SK-N-MC (cell line): ENCODE measurements around the gene TMPRSS9.

Experiments
- DNase-seq: peaks from one replicate; pipeline ENCODE4 v3.0.0-alpha.2; 2011; ENCODE audit warnings: low read depth, low spot score
- H3K27ac ChIP-seq: fragments of 200-600 bp; sonication (generic); 2 replicates; pipeline ENCODE4 v1.5.1; 2016; ENCODE audit warnings: mixed run types
- H3K36me3 ChIP-seq: fragments of 200-600 bp; sonication (generic); 2 replicates; pipeline ENCODE4 v1.6.1; 2017; ENCODE audit warnings: antibody characterized with exemption, low read length, mixed read lengths; ENCODE audit not compliant: insufficient read depth
- H3K4me3 ChIP-seq: fragments of 200-600 bp; sonication (generic); 2 replicates; pipeline ENCODE4 v1.5.1; 2016
- H3K9ac ChIP-seq: fragments of 200-600 bp; sonication (generic); 2 replicates; pipeline ENCODE4 v1.8.0; 2017; ENCODE audit warnings: mixed run types, mixed read lengths; ENCODE audit not compliant: insufficient read length
- H3K9me3 ChIP-seq: fragments of 200-600 bp; sonication (generic); 2 replicates; pipeline ENCODE4 v1.6.1; 2017; ENCODE audit warnings: low read depth, mild to moderate bottlenecking, antibody characterized with exemption, low read length, moderate library complexity, mixed read lengths
- EZH2 ChIP-seq: fragments of 200-600 bp; sonication (generic); IDR thresholded peaks from one replicate; pipeline ENCODE4 v1.6.1; 2017; ENCODE audit warnings: antibody characterized with exemption
- FOXP2 ChIP-seq: optimal IDR thresholded peaks from 2 replicates; pipeline ENCODE3; 2011; ENCODE audit warnings: mild to moderate bottlenecking, moderate library complexity; ENCODE audit not compliant: insufficient read depth; ENCODE audit errors: extremely low read length, control extremely low read depth
- POLR2AphosphoS5 ChIP-seq: IDR thresholded peaks from 2 replicates; pipeline ENCODE4 v1.6.1; 2012; ENCODE audit warnings: mild to moderate bottlenecking, low read depth, low read length, borderline replicate concordance

The TMPRSS9 gene

DNA sequence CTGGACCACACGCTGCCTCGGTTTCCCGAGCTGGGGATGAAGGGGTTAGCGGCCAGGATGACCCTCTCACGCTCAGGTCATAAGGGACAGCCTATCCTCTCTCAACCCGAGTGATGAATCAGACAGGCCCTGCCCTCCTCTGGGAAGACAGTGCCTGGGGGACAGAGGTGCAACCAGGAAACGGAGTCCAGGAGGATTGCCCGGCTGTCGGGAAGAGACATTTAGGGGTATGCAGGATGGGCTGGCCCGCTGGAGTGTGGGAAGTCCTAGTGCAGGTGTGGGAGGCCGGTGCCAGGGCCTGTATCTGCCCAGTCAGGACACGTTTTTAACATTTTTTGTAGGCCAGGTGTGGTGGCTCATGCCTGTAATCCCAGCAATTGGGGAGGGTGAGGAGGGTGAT lies 40.0 kb upstream of the TMPRSS9 start:
- H3K36me3 ChIP-seq: peaks cover 10% of the 10 kb centered on the region; the same call in 1 of the 2 replicates

DNA sequence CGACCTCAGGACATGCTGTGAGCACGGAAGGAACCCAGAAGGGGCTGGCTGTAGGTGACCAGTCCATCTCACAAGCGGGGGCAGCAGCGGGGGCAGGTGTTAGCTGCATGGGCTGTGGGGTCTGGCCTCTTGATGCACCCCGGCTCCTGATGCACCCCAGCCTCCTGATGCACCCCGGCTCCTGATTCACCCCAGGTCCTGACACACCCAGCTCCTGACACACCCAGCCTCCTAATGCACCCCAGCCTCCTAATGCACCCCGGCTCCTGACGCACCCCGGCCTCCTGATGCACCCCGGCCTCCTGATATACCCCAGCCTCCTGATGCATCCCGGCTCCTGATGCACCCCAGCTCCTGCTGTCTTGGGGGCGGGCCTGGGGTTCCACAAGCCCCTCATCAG lies 39.1 kb upstream of the TMPRSS9 start:
- Histone ChIP-seq H3K9ac (no peak overlapping the region), H3K36me3 (peaks cover 13% of the 10 kb centered on the region; the same call in 1 of the 2 replicates), H3K4me3 (no peak overlapping the region), H3K27ac (no peak overlapping the region), H3K9me3 (no peaks in the 10 kb centered on the region)
- TF ChIP-seq EZH2 (no peak), POLR2AphosphoS5 (no peak), FOXP2 (no peak)
- no peak for DNase-seq

More for the DNA sequence above, 40.0 kb upstream of the TMPRSS9 start:
- no peaks in the 10 kb centered on the region for H3K9me3 ChIP-seq
- H3K9ac ChIP-seq: no peak overlapping the region
- TF ChIP-seq POLR2AphosphoS5 (no peak), EZH2 (no peak), FOXP2 (no peak)
- no peak for DNase-seq
- no peak overlapping the region for H3K4me3 ChIP-seq
- no peak overlapping the region for H3K27ac ChIP-seq

DNA sequence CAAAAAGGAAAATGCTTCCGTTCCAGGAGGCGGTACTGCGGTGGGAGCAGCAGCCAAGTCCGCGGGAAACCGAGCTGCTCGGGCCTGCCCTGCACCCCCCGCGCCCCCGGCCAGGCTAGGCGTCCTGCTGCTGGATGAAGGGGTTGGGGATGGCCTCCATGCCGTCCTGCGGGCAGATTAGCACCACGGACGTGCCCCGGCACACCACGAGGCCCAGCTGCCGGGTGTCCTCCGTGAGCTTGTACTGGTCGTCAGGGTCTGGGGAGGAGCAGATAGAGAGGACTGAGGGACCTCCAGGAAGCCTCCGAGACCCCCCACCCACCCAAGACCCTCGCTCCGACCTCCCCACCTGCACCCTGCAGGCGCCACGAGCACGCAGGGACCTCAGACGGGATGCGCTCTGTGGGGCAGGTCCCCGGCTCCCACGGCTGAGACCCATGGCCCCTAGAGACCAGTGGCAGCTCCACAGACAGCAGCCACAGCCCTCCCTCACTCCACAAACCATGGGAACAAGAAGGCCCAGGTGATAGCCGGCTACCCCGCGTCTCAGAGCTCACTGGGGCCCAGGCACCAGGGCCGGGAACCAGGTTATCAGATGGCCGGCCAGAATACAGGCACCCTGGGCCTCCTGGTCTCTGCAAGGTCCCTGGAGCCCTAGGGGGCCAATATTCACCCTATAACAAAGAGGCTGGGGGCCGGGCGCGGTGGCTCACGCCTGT lies 38.3 kb upstream of the TMPRSS9 start:
- TF ChIP-seq FOXP2 (no peak), EZH2 (no peak), POLR2AphosphoS5 (no peak)
- no peak overlapping the region for H3K27ac ChIP-seq
- no peak overlapping the region for H3K9ac ChIP-seq
- H3K9me3 ChIP-seq: no peaks in the 10 kb centered on the region
- no peak overlapping the region for H3K4me3 ChIP-seq
- peaks cover 16% of the 10 kb centered on the region; the same call in 1 of the 2 replicates for H3K36me3 ChIP-seq
- DNase-seq: no peak

DNA sequence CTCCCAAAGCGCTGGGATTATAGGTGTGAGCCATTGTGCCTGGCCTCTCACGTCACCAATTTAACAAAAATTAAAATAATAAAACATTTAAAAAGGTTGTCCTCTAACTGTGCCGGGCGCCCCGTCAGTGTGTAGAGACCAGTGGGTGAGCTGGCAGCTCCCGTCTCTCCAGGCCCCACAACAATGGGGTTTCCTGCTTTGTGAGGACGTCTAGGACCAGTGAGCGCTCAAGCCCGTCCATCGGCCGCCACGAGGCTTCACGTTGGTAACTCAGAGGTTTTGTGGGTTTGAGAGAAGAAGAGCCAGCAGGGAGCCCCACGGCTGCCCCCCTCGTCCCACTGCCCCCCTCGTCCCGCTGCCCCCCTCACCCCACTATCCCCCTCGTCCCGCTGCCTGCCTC lies 36.4 kb upstream of the TMPRSS9 start:
- Histone ChIP-seq H3K9ac (no peak overlapping the region), H3K36me3 (peaks cover 19% of the 10 kb centered on the region; the same call in 1 of the 2 replicates), H3K9me3 (no peaks in the 10 kb centered on the region), H3K4me3 (no peak overlapping the region), H3K27ac (no peak overlapping the region)
- no peak for DNase-seq
- TF ChIP-seq POLR2AphosphoS5: no peak
- no peak for TF ChIP-seq EZH2
- TF ChIP-seq FOXP2: no peak

DNA sequence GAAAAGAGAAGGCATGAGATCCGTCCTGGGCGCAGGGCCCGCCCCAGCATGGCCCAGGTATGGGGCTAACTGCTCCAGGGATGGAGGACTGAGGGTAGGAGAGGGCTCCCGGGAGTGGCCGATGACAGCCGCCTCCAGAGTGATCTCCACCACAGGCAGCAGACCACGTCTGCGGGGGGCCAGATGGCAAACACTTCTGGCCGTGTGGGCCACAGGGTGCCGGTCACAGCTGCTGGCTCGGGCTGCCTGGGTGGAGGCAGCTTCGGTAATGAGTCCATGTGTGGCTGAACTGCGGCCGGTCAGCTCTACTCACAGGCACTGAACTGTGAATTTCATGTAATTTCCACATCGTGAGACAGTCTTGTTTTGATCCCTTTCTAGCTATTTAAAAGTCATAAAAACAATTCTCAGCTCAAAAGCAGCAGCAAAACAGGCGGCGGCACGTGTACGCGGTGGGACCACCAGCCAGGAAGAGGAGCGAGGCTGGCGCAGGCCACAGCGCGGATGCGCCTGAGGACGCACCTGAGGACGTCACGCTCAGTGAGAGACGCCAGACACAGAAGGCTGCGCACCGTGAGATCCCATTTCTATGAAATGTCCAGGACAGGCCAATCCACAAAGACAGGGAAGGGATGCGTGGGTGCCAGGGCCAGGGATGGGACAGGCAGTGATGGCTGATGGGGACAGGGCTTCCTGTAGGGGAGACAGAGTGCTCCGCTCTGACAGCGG lies 35.7 kb upstream of the TMPRSS9 start:
- TF ChIP-seq FOXP2: no peak
- TF ChIP-seq EZH2: no peak
- TF ChIP-seq POLR2AphosphoS5: no peak
- Histone ChIP-seq H3K4me3 (no peak overlapping the region), H3K9me3 (no peaks in the 10 kb centered on the region), H3K36me3 (peaks cover 19% of the 10 kb centered on the region; the same call in 1 of the 2 replicates), H3K27ac (no peak overlapping the region), H3K9ac (no peak overlapping the region)
- DNase-seq: no peak

DNA sequence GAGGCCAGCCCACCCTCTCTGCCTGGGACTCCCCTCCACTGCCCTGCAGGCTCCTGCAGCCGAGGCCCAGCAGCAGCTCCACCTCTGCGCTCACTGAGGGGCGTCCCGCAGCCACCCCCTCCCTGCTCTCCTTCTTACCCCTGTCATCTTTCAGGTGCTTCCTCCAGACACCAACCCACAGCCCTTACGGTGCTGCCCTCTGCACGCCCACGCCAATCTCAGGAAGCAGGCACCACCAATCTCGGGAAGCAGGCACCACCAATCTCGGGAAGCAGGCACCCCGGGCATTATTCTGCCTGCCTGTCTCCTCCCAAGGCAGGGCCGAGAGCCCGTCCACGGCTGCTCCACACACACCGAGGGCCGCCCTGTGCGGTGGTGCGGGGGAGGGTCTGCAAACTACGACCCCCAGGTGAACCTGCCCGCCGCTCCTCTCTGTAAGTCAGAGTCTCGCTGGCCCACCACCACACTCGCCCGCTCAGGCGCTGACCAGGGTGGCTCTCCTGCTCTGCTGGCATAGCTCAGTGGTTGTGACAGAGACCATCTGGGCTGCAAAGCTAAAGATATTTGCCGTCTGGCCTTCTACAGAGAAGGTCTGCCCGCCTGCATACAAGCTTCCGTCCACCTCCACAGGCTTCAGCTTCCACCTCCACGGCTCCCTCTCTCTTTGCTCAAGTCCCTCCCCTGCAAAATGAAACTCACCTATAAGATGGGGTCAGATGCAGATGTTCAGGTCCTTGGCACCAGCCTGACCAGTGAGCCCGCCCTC lies 34.6 kb upstream of the TMPRSS9 start:
- no peak for TF ChIP-seq EZH2
- TF ChIP-seq FOXP2: no peak
- TF ChIP-seq POLR2AphosphoS5: no peak
- Histone ChIP-seq H3K9ac (no peak overlapping the region), H3K4me3 (no peak overlapping the region), H3K36me3 (peaks cover 19% of the 10 kb centered on the region; the same call in 1 of the 2 replicates), H3K9me3 (no peaks in the 10 kb centered on the region), H3K27ac (no peak overlapping the region)
- DNase-seq: no peak

DNA sequence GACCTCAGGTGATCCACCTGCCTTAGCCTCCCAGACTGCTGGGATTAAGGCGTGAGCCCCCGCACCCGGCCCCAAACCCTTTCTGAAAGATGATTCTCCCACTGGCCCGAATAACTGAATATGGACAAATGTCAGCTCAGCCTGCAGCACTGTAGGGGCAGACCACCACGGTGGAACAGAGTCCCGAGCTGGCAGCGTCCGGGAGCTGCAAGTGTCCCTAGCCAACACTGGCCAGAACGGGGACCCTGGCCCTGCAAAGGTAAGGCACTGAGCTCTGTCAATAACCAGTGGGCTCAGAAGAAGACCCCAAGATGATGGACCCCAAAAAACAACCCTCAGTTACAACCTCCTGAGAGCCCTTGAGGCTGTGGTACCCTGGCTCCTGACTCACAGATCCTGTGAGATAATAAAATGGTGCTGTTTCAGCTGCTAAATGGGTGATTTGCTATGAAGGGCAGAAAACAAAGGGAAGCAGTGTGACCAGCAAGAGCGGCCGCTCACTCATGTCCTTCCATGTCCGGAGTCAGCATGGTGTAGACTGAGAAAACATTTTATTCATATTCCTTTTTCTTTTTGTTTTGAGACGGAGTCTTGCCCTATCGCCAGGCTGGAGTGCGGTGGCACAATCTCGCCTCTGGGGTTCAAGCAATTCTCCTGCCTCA lies 33.2 kb upstream of the TMPRSS9 start:
- H3K9me3 ChIP-seq: no peaks in the 10 kb centered on the region
- no peak overlapping the region for H3K9ac ChIP-seq
- peak overlapping the region; percentile 94; the same call in 1 of the 2 replicates for H3K4me3 ChIP-seq
- no peak for DNase-seq
- H3K27ac ChIP-seq: peak overlapping the region; percentile 8; the same call in 1 of the 2 replicates
- H3K36me3 ChIP-seq: peaks cover 19% of the 10 kb centered on the region; the same call in 1 of the 2 replicates
- TF ChIP-seq EZH2 (no peak), FOXP2 (no peak), POLR2AphosphoS5 (no peak)

DNA sequence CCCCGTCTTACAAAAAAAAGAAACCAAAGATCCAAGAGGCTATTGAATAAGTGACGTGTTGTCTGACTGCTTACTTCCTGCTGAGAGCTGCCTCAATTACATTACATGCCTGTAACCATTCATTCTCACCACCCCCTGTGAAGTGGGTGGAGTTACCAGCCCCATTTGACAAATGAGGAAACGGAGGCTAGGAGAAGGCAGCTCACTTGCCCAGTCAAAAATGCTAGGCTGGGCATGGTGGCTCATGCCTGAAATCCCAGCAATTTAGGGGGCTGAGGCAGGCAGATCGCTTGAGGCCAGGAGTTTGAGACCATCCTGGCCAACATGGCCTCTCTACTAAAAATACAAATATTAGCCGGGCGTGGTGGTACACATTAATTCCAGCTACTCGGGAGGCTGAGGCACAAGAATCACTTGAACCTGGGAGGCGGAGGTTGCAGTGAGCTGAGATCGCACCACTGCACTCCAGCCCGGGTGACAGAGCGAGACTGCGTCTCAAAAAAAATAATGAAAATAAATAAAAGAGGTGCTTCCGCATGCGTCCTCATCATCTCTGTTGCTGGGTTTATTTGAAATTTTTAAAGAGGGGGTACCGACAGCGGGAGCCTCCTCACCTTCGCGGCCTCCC lies 32.2 kb upstream of the TMPRSS9 start:
- peak; percentile 63 for DNase-seq
- H3K9ac ChIP-seq: peak overlapping the region; percentile 90
- peak overlapping the region; percentile 94 for H3K4me3 ChIP-seq
- peak overlapping the region; percentile 88 for H3K27ac ChIP-seq
- H3K9me3 ChIP-seq: no peaks in the 10 kb centered on the region
- H3K36me3 ChIP-seq: peaks cover 19% of the 10 kb centered on the region; the same call in 1 of the 2 replicates
- TF ChIP-seq POLR2AphosphoS5 (no peak; the same call in 1 of the 2 replicates), EZH2 (no peak), FOXP2 (no peak)
